Activated CD4-positive, alpha-beta T cell treated with anti-CD3 and anti-CD28 coated beads for 48 hours (primary cell): ENCODE data around the gene KRT28.
A peak's percentile ranks its signal among the peaks of the same experiment; 100 is the strongest.
"Not testable (repeated sequence)": the region's sequence is repeated elsewhere in the genome, so short reads cannot be mapped to it uniquely, and the experiment has no call there.

Experiments used
- DNase-seq: peaks from one replicate; pipeline ENCODE4 v3.0.0-alpha.2; 2020

Gene KRT28

DNA sequence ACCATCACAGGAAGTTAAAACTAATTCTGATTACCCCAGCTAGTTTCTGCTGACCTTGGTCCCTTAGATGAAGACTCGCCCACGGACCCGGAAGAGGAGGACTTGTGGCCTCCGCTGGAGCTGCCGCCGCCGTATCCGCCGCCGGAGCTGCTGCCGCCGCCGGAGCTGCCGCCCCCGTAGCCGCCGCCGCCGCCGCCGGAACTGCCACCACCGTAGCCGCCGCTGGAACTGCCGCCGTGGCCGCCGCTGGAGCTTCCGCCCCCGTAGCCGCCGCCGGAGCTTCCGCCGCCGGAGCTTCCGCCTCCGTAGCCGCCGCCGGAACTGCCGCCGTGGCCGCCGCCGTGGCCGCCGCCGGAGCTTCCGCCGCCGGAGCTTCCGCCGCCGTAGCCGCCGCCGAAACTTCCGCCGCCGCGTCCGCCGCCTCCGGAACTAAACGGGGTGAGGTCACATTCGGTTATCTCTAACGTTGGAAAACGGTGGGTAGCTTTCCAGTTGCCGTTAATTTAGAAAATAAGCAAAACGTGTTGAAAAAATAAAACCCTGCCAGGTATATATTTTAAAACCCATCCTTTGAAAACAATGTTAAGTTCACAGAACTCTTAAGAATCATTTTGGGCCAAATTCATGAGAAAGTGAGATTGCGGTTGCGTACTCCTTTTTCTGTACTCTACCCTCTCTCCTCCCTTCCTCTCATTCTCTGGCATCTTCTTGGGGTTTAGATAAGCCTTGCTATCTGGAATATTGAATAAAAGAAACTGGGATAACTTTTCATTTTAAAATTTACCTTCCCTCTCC lies 19.2 kb upstream of the KRT28 start:
- peak; percentile 87 for DNase-seq

DNA sequence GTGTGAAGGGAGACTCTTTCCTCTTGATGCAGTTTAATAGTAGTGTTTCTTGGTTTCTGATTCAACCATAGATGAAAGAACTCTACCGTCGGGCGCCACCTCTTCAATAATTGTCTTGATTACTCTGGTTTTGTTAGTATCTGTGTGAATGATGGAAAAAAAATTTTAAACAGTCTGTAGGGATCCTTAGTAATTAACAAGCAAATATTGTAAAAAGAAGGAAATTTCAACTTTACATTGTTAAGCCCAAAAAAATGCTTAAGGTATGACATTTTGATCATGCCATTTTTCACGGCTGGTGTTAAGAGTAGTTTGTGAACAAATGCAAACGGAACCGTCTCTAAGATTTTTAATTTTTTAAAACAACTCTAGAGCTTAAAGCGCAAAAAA lies 18.6 kb upstream of the KRT28 start:
- no peak for DNase-seq

DNA sequence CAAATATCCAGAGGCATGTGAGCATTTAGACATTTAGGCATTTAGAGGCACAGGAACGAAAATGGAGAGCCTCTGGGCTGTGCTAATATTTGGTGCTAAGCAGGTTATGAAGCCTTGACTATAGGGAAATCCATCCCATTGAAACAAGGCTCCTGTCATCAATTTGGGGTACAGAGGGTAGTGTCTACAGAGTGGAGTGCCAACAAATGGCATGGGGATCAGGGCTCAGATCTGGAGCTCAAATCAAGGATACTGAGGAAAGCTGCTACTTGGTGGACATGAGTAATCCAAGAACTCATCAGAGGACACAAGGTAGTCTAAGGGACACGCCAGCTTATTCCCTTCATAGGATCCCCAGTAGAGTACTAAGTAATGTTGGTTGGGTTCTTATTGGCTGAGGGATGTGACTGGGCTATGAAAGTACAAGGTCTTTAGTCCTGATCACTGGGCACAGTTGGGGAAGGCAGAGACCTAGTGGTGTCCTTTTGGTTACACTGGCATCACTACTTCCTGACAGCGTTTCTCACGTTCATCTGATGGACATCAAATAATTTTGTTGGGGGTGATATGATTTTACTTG lies 17.4 kb upstream of the KRT28 start:
- no peak for DNase-seq

GRCh38 chr17:40816569-40816968 lies 16.8 kb upstream of the KRT28 start:
- DNase-seq: no peak

DNA sequence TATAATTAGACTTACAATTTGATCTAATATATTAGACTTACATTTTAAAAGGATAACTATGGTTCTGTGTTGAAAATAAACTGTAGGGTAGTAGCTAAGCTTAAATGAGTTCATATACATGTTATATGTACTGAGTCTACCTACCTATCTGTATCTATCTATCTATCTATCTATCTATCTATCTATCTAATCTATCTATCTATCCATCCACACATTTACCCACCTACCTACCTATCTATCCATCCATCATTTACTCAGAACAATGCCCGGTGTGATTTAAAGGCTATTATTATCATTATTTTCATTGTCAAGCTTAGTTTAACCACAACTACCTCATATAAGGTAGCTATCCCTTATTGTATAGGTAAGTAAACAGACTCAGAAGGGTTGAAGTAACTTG lies 15.6 kb upstream of the KRT28 start:
- DNase-seq: no peak

- DNase-seq: not testable (repeated sequence)
These were observed 14.9 kb upstream of the KRT28 start for GRCh38 chr17:40814657-40815056.

DNA sequence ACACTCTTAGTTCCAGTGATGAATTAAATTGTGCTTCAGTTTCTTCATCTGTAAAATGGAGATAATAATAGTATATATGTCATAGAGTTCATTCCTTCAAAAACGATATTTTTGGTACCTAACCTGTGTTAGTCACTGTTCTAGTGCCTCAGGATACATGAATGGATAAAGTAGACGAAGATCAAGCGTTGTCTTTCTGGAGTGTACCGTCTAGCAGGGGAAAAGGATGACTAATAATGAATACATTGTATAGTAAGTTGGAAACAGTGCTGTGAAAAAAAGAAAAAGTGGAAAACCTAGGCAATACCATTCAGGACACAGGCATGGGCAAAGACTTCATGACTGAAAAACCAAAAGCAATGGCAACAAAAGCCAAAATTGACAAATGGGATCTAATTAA lies 14.0 kb upstream of the KRT28 start:
- DNase-seq: no peak

- DNase-seq: no peak
These were observed 12.9 kb upstream of the KRT28 start for GRCh38 chr17:40812639-40813038.

GRCh38 chr17:40810494-40810893 lies 10.7 kb upstream of the KRT28 start:
- no peak for DNase-seq

GRCh38 chr17:40809721-40810421 lies 10.1 kb upstream of the KRT28 start:
- DNase-seq: no peak

DNA sequence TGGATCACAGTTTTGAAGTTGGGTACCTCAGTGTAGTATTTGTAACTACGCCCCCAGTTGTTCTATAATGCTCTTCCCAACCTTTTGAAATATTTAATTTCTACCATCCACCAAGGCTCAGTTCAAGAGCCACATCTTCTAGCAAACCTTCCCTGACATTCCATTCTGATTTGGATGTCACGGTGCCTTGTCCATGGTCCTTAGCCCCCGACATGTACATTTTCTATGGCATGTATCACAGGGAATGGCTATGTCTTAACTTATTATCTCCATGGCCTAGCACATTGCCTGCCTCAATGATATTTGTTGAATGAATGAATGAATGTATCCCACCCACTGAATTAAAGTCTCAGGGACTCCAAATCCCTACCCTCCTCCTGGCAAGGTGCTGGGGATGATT lies 6.4 kb upstream of the KRT28 start:
- no peak for DNase-seq

DNA sequence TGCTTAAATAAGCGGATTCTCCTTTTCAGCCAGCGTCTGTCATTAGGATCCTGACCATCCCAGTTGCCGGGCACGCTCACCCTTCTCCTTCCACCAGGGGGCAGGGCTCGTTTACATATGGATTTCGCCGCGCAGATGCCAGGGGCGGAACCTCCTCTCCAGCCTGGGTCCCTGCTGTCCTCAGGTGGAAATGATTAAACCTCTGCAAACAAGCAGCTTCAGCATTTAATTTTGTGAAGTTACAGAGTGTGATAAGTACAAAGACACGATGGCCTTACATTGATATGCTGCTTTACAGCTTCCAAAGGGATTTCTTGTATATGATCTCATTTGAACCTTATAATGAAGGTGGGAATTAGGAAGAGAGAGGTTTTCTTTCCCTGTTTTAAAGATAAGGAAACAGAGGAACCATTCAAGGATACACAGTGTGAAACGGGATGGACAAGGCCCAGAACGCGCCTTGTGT lies 3.9 kb upstream of the KRT28 start:
- DNase-seq: peak; percentile 86

DNA sequence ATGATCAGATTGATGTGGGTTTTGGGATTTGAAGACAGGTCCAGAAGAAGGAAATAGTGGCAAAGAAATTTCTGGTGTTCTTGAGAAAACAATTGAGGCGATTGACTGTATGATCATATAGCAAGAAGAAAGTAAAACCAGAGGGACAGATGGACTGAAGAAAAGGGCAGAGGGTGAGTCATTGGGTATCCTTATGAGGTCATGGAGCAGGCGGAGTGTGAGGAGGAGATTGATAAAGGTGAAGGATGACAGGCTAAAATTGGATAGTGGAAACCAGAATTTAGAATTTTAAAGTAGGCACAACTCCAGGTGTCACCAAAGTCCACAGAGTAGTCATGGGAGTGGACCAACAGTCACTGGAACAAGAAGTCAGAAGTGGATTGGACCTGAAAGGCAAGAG lies 1.4 kb upstream of the KRT28 start:
- no peak for DNase-seq

- DNase-seq: no peak
These were observed 622 bp upstream of the KRT28 start for GRCh38 chr17:40800381-40800780.

- no peak for DNase-seq
These were observed 2.9 kb downstream of the KRT28 start for GRCh38 chr17:40796846-40797245.

DNA sequence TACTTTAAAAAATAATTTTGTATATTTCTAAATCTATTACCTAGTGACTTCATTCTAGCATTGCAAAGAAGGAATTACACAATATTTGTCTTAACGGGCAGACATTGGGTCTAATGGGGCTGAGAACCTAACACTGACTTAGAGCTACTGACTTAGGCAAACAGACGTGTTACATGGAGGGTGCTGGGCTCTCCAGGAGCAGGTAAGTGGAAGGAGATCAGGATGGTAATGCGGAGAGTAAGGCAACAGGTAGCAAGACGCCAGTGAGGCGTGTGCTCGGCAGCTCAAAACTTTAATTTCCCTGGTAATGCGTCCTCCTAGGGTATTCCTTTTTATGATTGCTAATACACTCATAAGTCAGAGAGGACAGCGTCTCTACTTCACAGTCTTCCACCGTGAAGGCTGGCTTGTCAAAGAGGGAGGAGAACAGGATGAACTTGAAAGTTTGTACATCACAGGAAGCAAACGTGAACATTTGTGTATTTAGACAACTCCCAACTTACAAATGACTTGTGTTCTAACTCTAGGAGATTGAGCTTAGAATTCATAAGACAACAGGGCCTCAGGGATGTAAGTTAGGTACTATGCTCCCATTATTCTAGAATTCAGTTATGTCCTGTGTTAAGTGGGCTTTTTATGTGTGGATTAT lies 4.6 kb downstream of the KRT28 start:
- no peak for DNase-seq

DNA sequence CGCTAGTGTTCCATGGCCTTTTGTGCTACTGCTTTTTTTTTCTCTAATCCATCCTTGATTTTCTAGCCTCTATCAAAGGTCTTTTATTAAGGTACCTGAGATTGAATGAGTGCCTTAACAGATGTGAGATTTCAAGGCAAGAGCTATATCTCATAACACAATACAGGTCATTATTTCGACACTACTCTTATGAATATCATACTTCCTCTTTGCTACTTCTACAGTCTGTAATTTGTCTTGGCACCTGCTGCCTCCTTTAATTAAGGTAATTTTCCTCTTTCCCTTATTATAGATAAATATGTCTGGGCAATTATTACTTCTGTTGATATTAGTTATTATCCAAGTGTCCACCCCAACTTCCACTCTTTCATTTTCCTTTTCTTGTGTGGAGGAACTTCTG lies 5.3 kb downstream of the KRT28 start:
- no peak for DNase-seq

DNA sequence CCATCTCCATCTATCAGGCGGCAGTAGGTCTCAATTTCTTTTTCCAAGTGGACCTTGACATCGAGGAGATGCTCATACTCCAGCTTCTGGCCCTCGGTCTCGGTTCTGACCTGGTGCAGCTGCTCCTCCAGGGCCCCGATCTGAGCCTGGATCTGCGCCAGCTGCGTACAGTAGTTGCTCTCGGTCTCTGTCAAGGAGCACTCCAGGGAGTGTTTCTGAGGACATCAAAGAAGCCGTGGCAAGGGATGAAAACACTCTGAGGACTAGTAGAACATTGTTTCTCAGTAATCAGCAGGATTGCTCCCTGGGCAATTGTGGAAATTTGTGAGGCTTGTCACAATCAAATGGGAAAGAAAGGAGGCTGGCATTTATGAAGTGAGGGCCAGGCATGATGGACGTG lies 5.9 kb downstream of the KRT28 start:
- DNase-seq: no peak

DNA sequence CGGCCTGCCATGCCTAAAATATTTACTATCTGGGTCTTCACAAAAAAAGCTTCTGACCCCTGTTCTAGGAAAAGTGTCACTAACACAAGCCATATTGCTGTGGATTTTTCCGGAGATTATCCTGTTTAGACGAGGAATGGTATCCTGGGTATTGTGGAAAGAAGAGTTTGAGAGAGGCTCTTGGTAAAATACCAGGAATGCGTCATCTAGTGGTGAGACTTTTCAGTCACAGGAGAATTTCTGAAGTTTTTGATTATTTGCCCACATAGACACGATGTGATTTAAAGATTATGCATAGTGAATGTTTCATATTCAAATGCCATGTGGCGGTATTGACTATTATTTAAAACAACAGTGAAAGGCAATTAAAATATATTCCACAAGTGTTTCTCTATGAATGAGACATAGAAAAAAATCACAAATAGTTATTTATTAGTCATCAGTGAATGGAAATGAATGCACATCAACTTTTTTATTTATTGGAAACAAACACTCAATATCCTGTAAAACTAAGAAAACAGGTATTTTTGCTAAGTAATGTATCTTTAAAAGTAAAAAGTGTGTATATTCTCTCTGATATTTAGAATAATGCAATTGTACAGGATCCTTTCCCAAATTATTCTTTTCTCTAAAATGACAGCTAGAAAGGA lies 7.8 kb downstream of the KRT28 start:
- DNase-seq: no peak

- DNase-seq: no peak
These were observed 8.6 kb downstream of the KRT28 start for GRCh38 chr17:40791111-40791510.

- no peak for DNase-seq
These were observed 17.3 kb downstream of the KRT28 start, which contains the start of gene KRT27 for GRCh38 chr17:40782450-40782849. KRT27 (minus strand) TSS chr17:40782550; CDS start chr17:40782493, 57 bp downstream.

DNA sequence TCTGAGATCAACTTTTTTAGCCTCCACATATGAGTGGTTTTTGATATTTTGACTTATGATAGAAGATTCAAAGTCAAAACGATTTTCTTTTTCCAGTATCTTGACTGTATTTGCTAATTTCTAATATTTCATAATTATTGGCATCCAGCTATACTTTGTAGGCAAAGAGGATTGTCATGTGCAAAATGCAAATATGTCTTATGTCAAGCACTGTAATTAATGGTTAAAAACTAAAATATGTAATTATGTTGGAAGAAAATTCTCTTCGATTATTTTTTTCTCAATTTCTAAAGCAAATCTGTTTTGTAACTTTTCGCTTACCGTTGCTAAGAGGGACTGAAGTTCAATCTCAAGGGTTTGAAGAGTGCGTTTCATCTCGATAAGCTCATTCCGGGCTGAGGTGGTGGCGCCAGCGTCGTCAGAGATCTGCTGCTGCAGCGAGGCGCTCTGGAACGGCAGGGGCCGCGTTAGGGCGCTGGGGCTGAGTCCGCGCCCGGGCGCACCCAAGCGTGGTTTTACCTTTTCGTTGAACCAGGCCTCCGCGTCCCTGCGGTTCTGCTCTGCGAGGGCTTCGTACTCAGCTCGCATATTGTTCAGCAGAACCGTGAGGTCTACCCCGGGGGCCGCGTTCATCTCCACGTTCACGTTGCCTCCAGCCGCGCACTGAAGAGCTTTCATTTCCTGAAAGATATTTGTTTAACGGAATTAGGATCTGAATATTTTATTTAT lies 20.4 kb downstream of the KRT28 start:
- DNase-seq: peak; percentile 39
